DOHH2 (cell line): Measurements from ENCODE around the gene SORL1.

Experiments
- EZH2phosphoT487 ChIP-seq: fragments of 200-600 bp; sonication (generic); IDR thresholded peaks from 2 replicates; pipeline ENCODE4 v1.6.1; 2017; ENCODE audit warnings: borderline replicate concordance, mild to moderate bottlenecking, antibody characterized with exemption, low read length, moderate library complexity, mixed read lengths
- TF ChIP-seq, protein P1 (sequence below): fragments of 200-600 bp; sonication (generic); IDR thresholded peaks from one replicate; pipeline ENCODE4 v1.5.1; 2014; ENCODE audit warnings: antibody characterized with exemption, mild to moderate bottlenecking, low read depth, low read length; ENCODE audit not compliant: poor library complexity, severe bottlenecking

DNA sequence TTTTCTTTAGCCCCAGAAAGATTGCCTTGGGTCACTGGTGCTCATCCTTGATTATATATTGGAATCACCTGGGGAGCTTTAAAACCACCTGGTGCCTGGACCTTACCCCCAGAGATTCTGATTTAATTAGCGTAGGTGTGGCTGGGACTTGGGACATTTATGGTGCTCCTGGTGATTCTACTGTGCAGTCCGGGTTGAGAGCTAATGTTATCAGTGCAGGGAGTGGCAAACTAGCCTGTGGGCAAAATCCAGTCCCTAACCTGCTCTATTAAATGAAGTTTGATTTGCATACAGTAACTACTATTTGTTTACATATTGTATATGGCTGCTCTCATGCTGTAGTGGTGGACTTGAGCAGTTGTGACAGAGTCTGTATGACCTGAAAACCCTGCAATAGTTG lies 134.6 kb downstream of the SORL1 start:
- TF ChIP-seq, protein P1, sequence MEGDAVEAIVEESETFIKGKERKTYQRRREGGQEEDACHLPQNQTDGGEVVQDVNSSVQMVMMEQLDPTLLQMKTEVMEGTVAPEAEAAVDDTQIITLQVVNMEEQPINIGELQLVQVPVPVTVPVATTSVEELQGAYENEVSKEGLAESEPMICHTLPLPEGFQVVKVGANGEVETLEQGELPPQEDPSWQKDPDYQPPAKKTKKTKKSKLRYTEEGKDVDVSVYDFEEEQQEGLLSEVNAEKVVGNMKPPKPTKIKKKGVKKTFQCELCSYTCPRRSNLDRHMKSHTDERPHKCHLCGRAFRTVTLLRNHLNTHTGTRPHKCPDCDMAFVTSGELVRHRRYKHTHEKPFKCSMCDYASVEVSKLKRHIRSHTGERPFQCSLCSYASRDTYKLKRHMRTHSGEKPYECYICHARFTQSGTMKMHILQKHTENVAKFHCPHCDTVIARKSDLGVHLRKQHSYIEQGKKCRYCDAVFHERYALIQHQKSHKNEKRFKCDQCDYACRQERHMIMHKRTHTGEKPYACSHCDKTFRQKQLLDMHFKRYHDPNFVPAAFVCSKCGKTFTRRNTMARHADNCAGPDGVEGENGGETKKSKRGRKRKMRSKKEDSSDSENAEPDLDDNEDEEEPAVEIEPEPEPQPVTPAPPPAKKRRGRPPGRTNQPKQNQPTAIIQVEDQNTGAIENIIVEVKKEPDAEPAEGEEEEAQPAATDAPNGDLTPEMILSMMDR = no peak
- no peak for TF ChIP-seq EZH2phosphoT487
